Uterus (tissue), 4 donors: Measurements from ENCODE around the gene RIOK2. TPM values are rescaled to one million over a fixed set of nuclear protein-coding genes. Genes with fewer than 3 reads are reported as not detected.

Experiments used
- DNase-seq, 2 donors: peaks; one replicate each; pipeline ENCODE4 v3.0.0-alpha.2; 2019 to 2020
- H3K27ac ChIP-seq, 2 donors: fragments of 200-600 bp; sonication (generic); 1 replicate in 1 of 2; 2 replicates in 1 of 2; pipeline ENCODE4 v1.5.1; 2016 to 2018
- H3K27me3 ChIP-seq, 2 donors: fragments of 200-600 bp; sonication (generic); one replicate each; pipeline ENCODE4 v1.5.1; 2018 to 2019; ENCODE audit warnings: control low read depth in 1 of 2
- H3K36me3 ChIP-seq, 2 donors: fragments of 200-600 bp; sonication (generic); one replicate each; pipeline ENCODE4 v1.5.1; 2019; ENCODE audit warnings: control low read depth in 1 of 2
- H3K4me1 ChIP-seq, 2 donors: fragments of 200-600 bp; sonication (generic); one replicate each; pipeline ENCODE4 v1.5.1; 2018 to 2019; ENCODE audit warnings: control low read depth in 1 of 2
- H3K4me3 ChIP-seq, 2 donors: fragments of 200-600 bp; sonication (generic); 1 replicate in 1 of 2; 2 replicates in 1 of 2; pipeline ENCODE4 v1.5.1; 2018 to 2019; ENCODE audit warnings: mild to moderate bottlenecking in 1 of 2
- H3K9me3 ChIP-seq, 2 donors: fragments of 200-600 bp; sonication (generic); one replicate each; pipeline ENCODE4 v1.5.1; 2019; ENCODE audit warnings: control low read depth in 1 of 2
- POLR2A ChIP-seq, 2 donors: fragments of 450-650 bp; IDR thresholded peaks; one replicate each; pipeline ENCODE4 v1.6.1; 2016; ENCODE audit warnings: antibody characterized with exemption in 2 of 2, mild to moderate bottlenecking in 1 of 2, moderate library complexity in 1 of 2
- intact Hi-C: fragments of 100-400 bp; cut with DNase I; formaldehyde crosslinking; loops from one replicate; pipeline ENCODE4 v1.15.1; 2023; ENCODE audit warnings: low total_unique reads
- total RNA-seq, 4 donors: library from RNA; depleted of rRNA in 3 of 4; stranded (reverse); fragments of >200 nt in 3 of 4; gene quantifications; one replicate each; pipeline versions ENCODE4 v1.1.0 to v1.2.4, GENCODE V29; 2014 to 2023
- TF ChIP-seq, protein P1 (sequence below), 4 experiments: fragments of 200-600 bp in 2 of 4; fragments of 450-650 bp in 2 of 4; sonication (generic) in 2 of 4; IDR thresholded peaks; one replicate each; pipeline ENCODE4 v1.5.1; 2016 to 2019; ENCODE audit warnings: antibody characterized with exemption in 4 of 4, mild to moderate bottlenecking in 2 of 4, moderate library complexity in 1 of 4
- donor health status: DM: yes; HTN: yes; CAD: no.

The RIOK2 gene
- total RNA-seq, 4 donors from 2014 or later = 7.7 to 51.9 (median 16.9) TPM

DNA sequence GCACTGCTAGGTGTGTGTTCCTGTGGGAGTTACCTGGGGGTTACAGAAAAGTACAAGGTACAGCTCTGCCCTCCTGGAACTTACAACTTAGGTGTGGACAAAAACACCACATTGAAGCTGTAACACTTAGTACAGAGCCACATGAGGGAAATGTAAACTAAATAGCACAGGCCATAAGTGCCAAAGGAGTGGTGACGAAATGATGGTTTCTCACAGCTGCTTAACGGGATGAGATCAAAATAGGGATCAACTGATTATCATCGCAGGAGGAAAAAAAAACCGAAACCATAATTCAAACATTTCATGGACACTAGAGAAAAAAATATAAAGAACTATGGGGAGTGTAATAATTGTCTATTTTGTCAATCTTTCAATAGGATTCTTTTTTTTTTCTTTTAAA lies 46.6 kb downstream of the RIOK2 start:
- no peaks in the 10 kb centered on the region for H3K9me3 ChIP-seq
- no peaks in the 10 kb centered on the region for H3K4me1 ChIP-seq
- no peak for DNase-seq
- intact Hi-C loops = no loop called here
- no peak overlapping the region for H3K27ac ChIP-seq
- no peak for TF ChIP-seq POLR2A (IDR thresholded peaks at IDR 0.05)
- TF ChIP-seq, protein P1, sequence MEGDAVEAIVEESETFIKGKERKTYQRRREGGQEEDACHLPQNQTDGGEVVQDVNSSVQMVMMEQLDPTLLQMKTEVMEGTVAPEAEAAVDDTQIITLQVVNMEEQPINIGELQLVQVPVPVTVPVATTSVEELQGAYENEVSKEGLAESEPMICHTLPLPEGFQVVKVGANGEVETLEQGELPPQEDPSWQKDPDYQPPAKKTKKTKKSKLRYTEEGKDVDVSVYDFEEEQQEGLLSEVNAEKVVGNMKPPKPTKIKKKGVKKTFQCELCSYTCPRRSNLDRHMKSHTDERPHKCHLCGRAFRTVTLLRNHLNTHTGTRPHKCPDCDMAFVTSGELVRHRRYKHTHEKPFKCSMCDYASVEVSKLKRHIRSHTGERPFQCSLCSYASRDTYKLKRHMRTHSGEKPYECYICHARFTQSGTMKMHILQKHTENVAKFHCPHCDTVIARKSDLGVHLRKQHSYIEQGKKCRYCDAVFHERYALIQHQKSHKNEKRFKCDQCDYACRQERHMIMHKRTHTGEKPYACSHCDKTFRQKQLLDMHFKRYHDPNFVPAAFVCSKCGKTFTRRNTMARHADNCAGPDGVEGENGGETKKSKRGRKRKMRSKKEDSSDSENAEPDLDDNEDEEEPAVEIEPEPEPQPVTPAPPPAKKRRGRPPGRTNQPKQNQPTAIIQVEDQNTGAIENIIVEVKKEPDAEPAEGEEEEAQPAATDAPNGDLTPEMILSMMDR (IDR thresholded peaks at IDR 0.05) = no peak
- H3K36me3 ChIP-seq = no peaks in the 10 kb centered on the region
- H3K27me3 ChIP-seq = no peaks in the 10 kb centered on the region
- no peak overlapping the region for H3K4me3 ChIP-seq

DNA sequence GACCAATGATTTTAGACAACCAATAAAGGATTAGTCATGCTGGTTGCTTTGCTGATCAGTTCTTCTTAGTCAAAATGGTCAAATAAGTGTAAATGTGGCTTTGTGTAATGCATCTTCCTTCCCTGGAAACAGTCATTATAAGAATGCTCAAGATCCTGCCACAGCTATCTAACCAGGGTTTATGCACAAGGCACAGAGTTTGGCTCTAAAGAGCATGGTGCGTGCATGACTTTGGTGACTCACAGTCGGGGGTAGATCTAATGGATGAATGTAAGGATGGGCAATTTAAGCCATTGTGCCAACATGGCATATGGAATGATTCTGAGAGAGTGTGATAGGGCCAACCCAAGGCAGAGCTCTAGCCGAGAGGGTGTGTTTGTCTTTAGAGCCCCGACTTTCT lies 47.2 kb downstream of the RIOK2 start:
- Histone ChIP-seq H3K36me3 (no peaks in the 10 kb centered on the region), H3K4me3 (no peak overlapping the region), H3K4me1 (no peaks in the 10 kb centered on the region), H3K27ac (no peak overlapping the region), H3K9me3 (no peaks in the 10 kb centered on the region), H3K27me3 (no peaks in the 10 kb centered on the region)
- DNase-seq = no peak
- intact Hi-C loops = no loop called here
- TF ChIP-seq POLR2A (IDR thresholded peaks at IDR 0.05) = no peak
- TF ChIP-seq, protein P1 (IDR thresholded peaks at IDR 0.05) = no peak

- H3K9me3 ChIP-seq = no peaks in the 10 kb centered on the region
- intact Hi-C loops = no loop called here
- TF ChIP-seq POLR2A (IDR thresholded peaks at IDR 0.05) = no peak
- TF ChIP-seq, protein P1 (IDR thresholded peaks at IDR 0.05) = no peak
- no peaks in the 10 kb centered on the region for H3K36me3 ChIP-seq
- H3K4me3 ChIP-seq = no peak overlapping the region
- no peak for DNase-seq
- no peaks in the 10 kb centered on the region for H3K4me1 ChIP-seq
- no peaks in the 10 kb centered on the region for H3K27me3 ChIP-seq
- H3K27ac ChIP-seq = no peak overlapping the region
These were observed 48.4 kb downstream of the RIOK2 start for GRCh38 chr5:97134634-97135033.

DNA sequence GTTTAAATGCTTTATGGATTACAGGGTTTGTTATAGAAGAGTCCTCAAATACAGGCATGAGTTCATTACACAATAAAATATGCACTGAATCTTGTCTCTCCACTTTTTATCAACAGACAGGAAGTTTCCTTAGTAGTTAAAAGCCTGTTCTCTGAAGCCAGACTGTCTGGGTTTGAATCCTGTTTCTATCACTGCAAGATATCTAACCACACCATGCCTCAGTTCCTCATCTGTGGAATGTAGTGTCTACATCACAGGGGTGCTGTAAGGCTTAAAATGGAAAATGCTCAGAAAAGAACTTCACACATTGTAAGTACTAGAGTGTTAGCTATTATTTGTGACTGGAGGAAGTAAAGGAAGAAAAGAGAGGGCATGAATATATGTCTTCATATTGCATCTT lies 49.9 kb downstream of the RIOK2 start:
- no peaks in the 10 kb centered on the region for H3K27me3 ChIP-seq
- H3K4me3 ChIP-seq = no peak overlapping the region
- no peaks in the 10 kb centered on the region for H3K9me3 ChIP-seq
- TF ChIP-seq POLR2A (IDR thresholded peaks at IDR 0.05) = no peak
- TF ChIP-seq, protein P1 (IDR thresholded peaks at IDR 0.05) = no peak
- DNase-seq = no peak
- H3K27ac ChIP-seq = no peak overlapping the region
- H3K36me3 ChIP-seq = no peaks in the 10 kb centered on the region
- intact Hi-C loops = no loop called here
- no peaks in the 10 kb centered on the region for H3K4me1 ChIP-seq

GRCh38 chr5:97131921-97132320 lies 51.1 kb downstream of the RIOK2 start:
- H3K9me3 ChIP-seq = no peaks in the 10 kb centered on the region

More at GRCh38 chr5:97131921-97132320, 51.1 kb downstream of the RIOK2 start:
- no peak for DNase-seq
- Histone ChIP-seq H3K4me3 (no peak overlapping the region), H3K36me3 (no peaks in the 10 kb centered on the region), H3K27ac (no peak overlapping the region), H3K4me1 (no peaks in the 10 kb centered on the region), H3K27me3 (no peaks in the 10 kb centered on the region)
- intact Hi-C loops = no loop called here
- TF ChIP-seq POLR2A (IDR thresholded peaks at IDR 0.05) = no peak
- TF ChIP-seq, protein P1 (IDR thresholded peaks at IDR 0.05) = no peak
